Spinal cord (tissue), 10 donors: ENCODE measurements around the gene NPIPA7. TPM values are rescaled to one million over a fixed set of nuclear protein-coding genes. Genes with fewer than 3 reads are reported as not detected.
"Not testable (repeated sequence)": the region's sequence is repeated elsewhere in the genome, so short reads cannot be mapped to it uniquely, and the experiment has no call there.

ENCODE experiments used
- DNase-seq, 6 donors: peaks; one replicate each; pipeline versions ENCODE4 v3.0.0 to v3.0.0-alpha.2; 2013 to 2015; ENCODE audit warnings: low spot score in 6 of 6, low read depth in 4 of 6
- H3K27ac ChIP-seq: one replicate; pipeline ENCODE4 v1.5.1; 2013; ENCODE audit warnings: low read depth, low read length, control low read depth
- H3K27me3 ChIP-seq: one replicate; pipeline ENCODE4 v1.6.1; 2013; ENCODE audit warnings: low read length; ENCODE audit not compliant: control insufficient read depth, insufficient read depth
- H3K36me3 ChIP-seq: one replicate; pipeline ENCODE4 v1.6.1; 2013; ENCODE audit warnings: low read length; ENCODE audit not compliant: control insufficient read depth, insufficient read depth
- H3K4me1 ChIP-seq: one replicate; pipeline ENCODE4 v1.6.1; 2013; ENCODE audit warnings: low read length; ENCODE audit not compliant: control insufficient read depth, insufficient read depth
- H3K4me3 ChIP-seq: one replicate; pipeline ENCODE4 v1.5.1; 2013; ENCODE audit warnings: low read depth, low read length, control low read depth
- H3K9me3 ChIP-seq: one replicate; pipeline ENCODE4 v1.6.1; 2013; ENCODE audit warnings: low read length; ENCODE audit not compliant: control insufficient read depth, insufficient read depth
- WGBS: methylation state at CpG from one replicate; pipeline ENCODE4 v1.1.5; 2013; ENCODE audit warnings: missing lambda C conversion rate; ENCODE audit not compliant: insufficient coverage; 5-methylcytosine and 5-hydroxymethylcytosine counted together
- polyA plus RNA-seq, 2 donors: library from polyadenylated mRNA; unstranded; fragments of 120-200 nt; gene quantifications; one replicate each; pipeline ENCODE4 v1.2.1, GENCODE V29; 2013; ENCODE audit not compliant: insufficient read length in 2 of 2
- small RNA-seq: library from RNA; depleted of rRNA; stranded (forward); fragments of <200 nt; gene quantifications from one replicate; pipeline ENCODE3, GENCODE V24; 2014; ENCODE audit warnings: low replicate concordance
- total RNA-seq, 2 donors: library from RNA; depleted of rRNA in 1 of 2; stranded (reverse); fragments of 120-200 nt in 1 of 2; fragments of >200 nt in 1 of 2; gene quantifications; one replicate each; pipeline versions ENCODE4 v1.2.3 to v1.2.4, GENCODE V29; 2013 to 2014
- donor health status: healthy.

Gene NPIPA7
- total and polyA plus RNA-seq, 4 donors: 3.2 to 48.8 (median 10.8) TPM

DNA sequence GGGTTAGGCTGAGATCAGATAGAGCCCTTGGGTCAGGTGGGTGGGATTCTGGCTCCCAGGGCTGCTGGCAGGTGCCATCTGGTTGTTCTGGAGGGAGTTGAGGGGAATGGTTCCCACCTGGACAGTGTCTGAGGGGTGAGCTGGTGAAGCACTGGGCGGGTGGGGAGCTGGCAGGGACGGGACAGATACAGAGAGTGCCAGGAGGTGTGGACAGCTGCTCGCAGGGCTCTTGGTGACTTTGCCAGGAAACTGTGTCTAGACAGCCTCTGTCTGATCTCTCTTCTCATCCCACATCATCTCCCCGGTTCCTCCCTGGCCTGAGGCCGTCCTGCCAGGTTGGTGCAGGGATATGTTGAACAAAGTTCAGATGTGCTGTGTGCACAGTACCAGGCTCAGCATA, 38.1 kb downstream of the NPIPA7 start:
- H3K36me3 ChIP-seq, H3K27ac ChIP-seq, H3K4me3 ChIP-seq, H3K9me3 ChIP-seq, DNase-seq, H3K27me3 ChIP-seq, H3K4me1 ChIP-seq: not testable (repeated sequence)
- no CpG with 5 or more reads among the region's 5 CpGs for WGBS

DNA sequence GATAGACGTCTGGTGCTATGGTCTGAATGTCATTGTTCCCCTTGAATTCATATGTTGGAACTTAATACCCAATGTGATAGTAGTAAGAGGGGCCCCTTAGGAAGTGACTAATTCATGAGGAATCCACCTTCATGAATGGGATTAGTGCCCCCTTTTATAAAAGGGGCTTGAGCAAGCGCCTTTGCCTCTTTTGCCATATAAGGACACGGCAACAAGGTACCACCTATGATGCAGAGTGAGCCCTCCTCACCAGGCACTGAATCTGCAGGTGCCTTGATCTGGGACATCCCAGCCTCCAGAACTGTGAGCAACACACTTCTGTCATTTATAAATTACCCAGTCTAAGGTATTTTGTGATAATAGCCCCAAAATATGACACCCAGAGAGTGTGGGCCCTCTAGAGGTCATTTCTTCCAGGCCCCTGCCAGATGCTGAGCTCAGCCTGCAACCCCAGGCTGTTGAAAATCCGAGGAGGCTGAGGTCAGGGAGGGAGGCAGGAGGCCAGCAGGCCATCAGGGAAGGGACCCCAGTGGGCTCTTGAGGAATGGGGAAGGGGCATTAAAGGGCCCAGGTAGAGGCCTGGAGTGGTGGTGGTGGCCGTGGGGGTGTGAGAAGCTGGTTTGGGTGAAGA, 39.1 kb downstream of the NPIPA7 start:
- not testable (repeated sequence) for H3K4me3 ChIP-seq, H3K4me1 ChIP-seq, DNase-seq, H3K27ac ChIP-seq, H3K27me3 ChIP-seq, H3K9me3 ChIP-seq, H3K36me3 ChIP-seq
- no CpG with 5 or more reads among the region's 5 CpGs for WGBS

DNA sequence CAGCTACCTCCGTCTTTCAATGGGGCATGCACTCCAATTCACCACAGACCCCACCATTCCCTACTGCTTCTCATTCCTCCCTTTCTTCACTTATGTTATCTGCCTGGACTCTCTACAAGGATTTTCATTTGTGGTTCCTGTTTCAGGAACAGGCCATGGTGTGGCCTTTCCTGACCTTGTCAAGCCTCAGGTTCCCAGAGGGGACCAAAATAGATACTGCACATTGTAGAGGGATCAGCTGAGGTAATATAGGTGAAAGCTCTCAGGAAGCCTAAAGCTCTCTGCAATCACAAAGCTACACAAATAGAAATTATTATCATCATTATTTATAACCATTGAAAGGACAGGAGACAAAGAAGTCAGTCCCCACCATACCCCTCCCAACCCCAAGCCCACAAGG, 41.6 kb downstream of the NPIPA7 start:
- not testable (repeated sequence) for H3K27ac ChIP-seq, DNase-seq, H3K27me3 ChIP-seq, H3K4me3 ChIP-seq, H3K4me1 ChIP-seq, H3K9me3 ChIP-seq, H3K36me3 ChIP-seq
- WGBS: no CpG with 5 or more reads among the region's 1 CpG

DNA sequence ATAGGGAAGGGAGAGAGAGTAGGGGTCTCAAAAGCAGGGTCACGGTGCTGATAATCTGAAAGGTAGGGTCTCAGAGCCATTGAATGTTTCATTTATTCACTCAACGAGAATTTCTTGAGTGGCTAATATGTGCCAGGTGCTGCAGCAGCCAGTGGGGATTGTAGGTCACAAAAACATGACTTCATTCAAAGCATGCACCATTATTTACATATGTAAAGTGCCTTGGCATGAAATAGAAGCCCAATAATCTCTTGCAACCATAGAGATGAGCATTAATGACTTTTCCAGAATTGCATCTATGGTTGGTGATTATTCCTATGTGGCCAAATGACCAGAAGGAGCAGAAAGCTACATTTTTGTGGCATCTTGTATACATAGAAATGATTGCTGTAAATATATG, 46.2 kb downstream of the NPIPA7 start:
- H3K27ac ChIP-seq, H3K4me1 ChIP-seq, H3K4me3 ChIP-seq, H3K9me3 ChIP-seq, H3K36me3 ChIP-seq, H3K27me3 ChIP-seq, DNase-seq: not testable (repeated sequence)
- no CpG with 5 or more reads among the region's 2 CpGs for WGBS

DNA sequence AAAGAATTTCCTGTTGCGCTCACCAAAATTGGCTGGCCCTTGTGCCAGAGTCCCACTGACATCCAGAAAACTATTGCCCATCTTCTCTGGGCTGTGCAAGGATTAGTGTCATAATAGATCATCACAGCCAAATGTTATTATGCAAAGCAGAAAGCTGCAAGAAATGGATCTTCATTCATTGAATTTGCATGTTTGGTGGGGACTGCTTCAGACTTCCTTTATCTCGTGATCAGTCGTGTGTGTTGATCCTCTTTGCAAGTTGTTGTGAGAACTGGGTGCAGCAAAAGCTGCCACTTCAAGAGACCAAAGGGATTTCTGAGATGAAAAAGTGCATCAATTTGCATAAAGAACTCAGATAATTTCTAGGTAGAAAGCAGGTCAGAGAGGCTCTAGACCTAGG, 52.2 kb downstream of the NPIPA7 start:
- no CpG with 5 or more reads among the region's 3 CpGs for WGBS
- H3K27me3 ChIP-seq, H3K36me3 ChIP-seq, DNase-seq, H3K27ac ChIP-seq, H3K4me1 ChIP-seq, H3K9me3 ChIP-seq, H3K4me3 ChIP-seq: not testable (repeated sequence)

DNA sequence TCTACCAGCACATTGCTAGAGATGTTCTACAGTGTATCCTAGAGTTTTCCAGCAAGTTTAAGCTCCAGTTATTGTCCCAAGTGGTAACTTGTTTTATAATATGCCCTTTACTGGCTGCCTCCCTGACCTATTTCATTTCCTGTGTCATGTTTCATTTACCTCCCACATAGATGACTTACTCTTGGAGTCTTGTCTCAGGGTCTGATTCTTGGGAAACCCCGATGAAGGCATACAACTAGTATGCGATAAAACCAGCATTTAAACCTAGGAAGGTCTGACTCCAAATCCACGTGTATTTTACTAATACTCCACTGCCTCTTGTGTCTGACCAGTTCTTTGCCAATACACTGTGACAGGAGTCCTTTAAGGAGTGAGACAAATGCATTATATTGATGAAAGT, 55.8 kb downstream of the NPIPA7 start:
- H3K9me3 ChIP-seq, H3K36me3 ChIP-seq, H3K27ac ChIP-seq, DNase-seq, H3K27me3 ChIP-seq, H3K4me3 ChIP-seq, H3K4me1 ChIP-seq: not testable (repeated sequence)
- no CpG with 5 or more reads among the region's 3 CpGs for WGBS

DNA sequence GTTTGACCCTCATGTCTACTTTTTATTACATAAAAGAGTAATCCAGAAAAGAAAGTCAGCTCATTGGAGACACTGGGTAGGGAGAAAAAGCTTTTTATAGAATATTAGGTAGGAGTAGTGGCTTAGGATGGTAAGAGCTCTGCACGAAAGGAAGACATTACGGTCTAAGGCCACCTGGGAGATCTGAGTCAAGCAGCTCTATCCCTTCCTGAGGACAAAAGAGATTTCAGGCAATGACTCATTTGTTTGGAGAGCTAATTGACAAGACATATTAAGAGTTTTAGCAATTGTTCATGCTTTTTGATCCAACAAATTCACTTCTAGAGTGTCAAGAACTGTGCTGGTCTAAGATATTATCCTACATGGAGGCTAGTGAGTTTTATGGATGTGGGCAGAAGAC, 62.5 kb downstream of the NPIPA7 start:
- not testable (repeated sequence) for H3K27ac ChIP-seq, H3K36me3 ChIP-seq, H3K4me3 ChIP-seq, H3K9me3 ChIP-seq, H3K4me1 ChIP-seq, H3K27me3 ChIP-seq, DNase-seq
- WGBS: no CpG with 5 or more reads among the region's 2 CpGs

Small RNAs within 50 kb of the gene (small RNA-seq; reads per million reads assigned to genes)
- gene AC138969.3 (not detected), gene MIR6511A3 (not detected), gene MIR6770-2 (not detected)

Other genes starting within 250 kb of the NPIPA7 start
- gene ABCC6, start 155.6 kb upstream of the NPIPA7 start, total RNA-seq: 1 to 10 TPM in 1 of 2 donors, under 1 TPM in 1; 0.69 to 3.4 TPM
- gene ABCC6, start 155.6 kb upstream of the NPIPA7 start, polyA plus RNA-seq: 1 to 10 TPM; 1.3 to 2.2 TPM
- gene NOMO3, start 146.6 kb upstream of the NPIPA7 start, total RNA-seq: 10 to 100 TPM; 30.5 to 94.0 TPM
- gene NOMO3, start 146.6 kb upstream of the NPIPA7 start, polyA plus RNA-seq: 10 to 100 TPM; 51.8 to 90.8 TPM